ENCODE data around the gene COG2. TPM values are rescaled to one million over a fixed set of nuclear protein-coding genes. Genes with fewer than 3 reads are reported as not detected.

The COG2 gene
- polyA plus RNA-seq, 1 donor (not counting 4 experiments of a cell fraction or from before 2014, with no cell fraction given): 18.6 TPM

DNA sequence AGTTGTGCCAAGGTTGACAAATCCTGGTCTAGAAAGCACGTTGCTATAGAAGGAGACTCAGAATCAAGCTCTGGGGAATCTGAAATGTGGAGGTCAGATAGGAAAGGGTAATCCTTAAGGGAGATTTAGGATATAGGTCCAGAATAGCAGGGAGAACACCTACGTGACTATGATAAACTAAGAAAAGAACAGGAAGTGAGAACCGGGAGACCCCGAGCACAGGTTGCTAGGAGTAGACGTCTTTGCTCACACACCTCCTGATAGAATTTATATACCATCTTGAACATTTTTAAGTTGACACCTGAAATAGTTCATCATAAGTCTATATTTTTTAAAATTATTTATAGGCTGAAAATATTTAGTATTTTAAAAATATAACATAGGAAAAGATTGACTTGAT lies 7.9 kb upstream of the COG2 start:
- H3K4me2 ChIP-seq (ENCODE audit: control insufficient read depth, extremely low read depth, insufficient read depth, low read depth, low read length): no peak overlapping the region
- no peak overlapping the region for H2AFZ ChIP-seq (ENCODE audit: control insufficient read depth, low read length)
- H3K9ac ChIP-seq (ENCODE audit: control insufficient read depth, extremely low read depth, insufficient read depth, low read length): no peak overlapping the region
- no peaks in the 10 kb centered on the region for H4K20me1 ChIP-seq (ENCODE audit: control insufficient read depth, extremely low read depth, insufficient read depth, low read length)
- TF ChIP-seq, protein P1, sequence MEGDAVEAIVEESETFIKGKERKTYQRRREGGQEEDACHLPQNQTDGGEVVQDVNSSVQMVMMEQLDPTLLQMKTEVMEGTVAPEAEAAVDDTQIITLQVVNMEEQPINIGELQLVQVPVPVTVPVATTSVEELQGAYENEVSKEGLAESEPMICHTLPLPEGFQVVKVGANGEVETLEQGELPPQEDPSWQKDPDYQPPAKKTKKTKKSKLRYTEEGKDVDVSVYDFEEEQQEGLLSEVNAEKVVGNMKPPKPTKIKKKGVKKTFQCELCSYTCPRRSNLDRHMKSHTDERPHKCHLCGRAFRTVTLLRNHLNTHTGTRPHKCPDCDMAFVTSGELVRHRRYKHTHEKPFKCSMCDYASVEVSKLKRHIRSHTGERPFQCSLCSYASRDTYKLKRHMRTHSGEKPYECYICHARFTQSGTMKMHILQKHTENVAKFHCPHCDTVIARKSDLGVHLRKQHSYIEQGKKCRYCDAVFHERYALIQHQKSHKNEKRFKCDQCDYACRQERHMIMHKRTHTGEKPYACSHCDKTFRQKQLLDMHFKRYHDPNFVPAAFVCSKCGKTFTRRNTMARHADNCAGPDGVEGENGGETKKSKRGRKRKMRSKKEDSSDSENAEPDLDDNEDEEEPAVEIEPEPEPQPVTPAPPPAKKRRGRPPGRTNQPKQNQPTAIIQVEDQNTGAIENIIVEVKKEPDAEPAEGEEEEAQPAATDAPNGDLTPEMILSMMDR (optimal IDR thresholded peaks at IDR 0.05 in 1 of 3, IDR thresholded peaks at IDR 0.05 in 1 of 3, conservative IDR thresholded peaks at IDR 0.05 in 1 of 3; ENCODE audit: extremely low read depth in 1 of 3, insufficient read depth in 2 of 3, low read length in 3 of 3): no peak
- TF ChIP-seq EZH2 (IDR thresholded peaks at IDR 0.05; ENCODE audit: low read length): no peak
- H3K27ac ChIP-seq (ENCODE audit: control insufficient read depth, insufficient read depth, low read length): no peak overlapping the region
- DNase-seq (ENCODE audit: low read depth, low spot score) (no peak), FAIRE-seq (no peak)
- H3K9me1 ChIP-seq (ENCODE audit: control insufficient read depth, extremely low read depth, insufficient read depth, low read length): no peaks in the 10 kb centered on the region
- peaks cover 24% of the 10 kb centered on the region for H3K27me3 ChIP-seq (ENCODE audit: control insufficient read depth, extremely low read depth, insufficient read depth, low read length)
- dilution Hi-C loops (cut with MboI; ENCODE audit: extremely low pct_ligation_motif_present, low sequenced_read_pairs): no loop called here
- no peaks in the 10 kb centered on the region for H3K9me3 ChIP-seq (ENCODE audit: control insufficient read depth, low read depth, low read length)
- H3K36me3 ChIP-seq (ENCODE audit: control insufficient read depth in 2 of 2, extremely low read depth in 1 of 2, insufficient read depth in 2 of 2, low read length in 2 of 2): no peaks in the 10 kb centered on the region
- H3K4me1 ChIP-seq (ENCODE audit: control insufficient read depth, extremely low read depth, insufficient read depth, low read length): peaks cover 7% of the 10 kb centered on the region
- no peaks in the 10 kb centered on the region for H3K79me2 ChIP-seq (ENCODE audit: control insufficient read depth, insufficient read depth, low read length)
- no peak overlapping the region for H3K4me3 ChIP-seq (ENCODE audit: control insufficient read depth in 2 of 3, extremely low read depth in 1 of 3, insufficient read depth in 2 of 3, low read depth in 1 of 3, low read length in 3 of 3)

DNA sequence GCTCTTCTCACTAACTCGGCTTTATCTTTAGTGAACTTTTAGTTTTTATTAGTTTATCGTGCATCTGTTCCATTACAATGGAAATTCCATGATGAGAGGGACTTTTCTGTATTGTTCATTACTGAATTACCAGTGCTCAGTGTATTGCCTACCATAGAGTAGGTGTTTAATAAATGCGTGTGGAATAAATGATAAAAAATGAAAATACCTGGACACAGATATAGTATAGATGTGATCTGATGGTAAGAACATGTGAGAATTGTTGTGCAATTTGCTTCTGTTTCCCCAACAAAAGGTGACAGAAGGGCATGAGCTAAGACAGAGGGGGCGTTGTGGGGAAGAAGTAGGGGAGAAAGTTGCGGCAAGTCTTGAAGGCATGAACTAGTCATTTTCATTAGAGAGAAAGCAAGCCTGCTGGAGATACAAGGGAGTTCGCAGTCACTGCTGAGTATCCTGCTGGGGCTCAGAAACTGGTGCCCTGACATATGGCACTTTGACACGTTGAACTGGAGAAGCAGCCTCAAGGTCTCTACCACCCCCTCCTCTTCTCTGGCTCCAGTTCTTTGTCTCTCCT lies 5.6 kb upstream of the COG2 start:
- Histone ChIP-seq H3K4me3 (ENCODE audit: control insufficient read depth in 2 of 3, extremely low read depth in 1 of 3, insufficient read depth in 2 of 3, low read depth in 1 of 3, low read length in 3 of 3) (no peak overlapping the region), H3K36me3 (ENCODE audit: control insufficient read depth in 2 of 2, extremely low read depth in 1 of 2, insufficient read depth in 2 of 2, low read length in 2 of 2) (no peaks in the 10 kb centered on the region), H2AFZ (ENCODE audit: control insufficient read depth, low read length) (no peak overlapping the region), H3K27me3 (ENCODE audit: control insufficient read depth, extremely low read depth, insufficient read depth, low read length) (peaks cover 24% of the 10 kb centered on the region), H4K20me1 (ENCODE audit: control insufficient read depth, extremely low read depth, insufficient read depth, low read length) (no peaks in the 10 kb centered on the region), H3K27ac (ENCODE audit: control insufficient read depth, insufficient read depth, low read length) (no peak overlapping the region), H3K9me3 (ENCODE audit: control insufficient read depth, low read depth, low read length) (no peaks in the 10 kb centered on the region), H3K4me2 (ENCODE audit: control insufficient read depth, extremely low read depth, insufficient read depth, low read depth, low read length) (no peak overlapping the region), H3K9me1 (ENCODE audit: control insufficient read depth, extremely low read depth, insufficient read depth, low read length) (no peaks in the 10 kb centered on the region), H3K4me1 (ENCODE audit: control insufficient read depth, extremely low read depth, insufficient read depth, low read length) (peaks cover 7% of the 10 kb centered on the region), H3K79me2 (ENCODE audit: control insufficient read depth, insufficient read depth, low read length) (no peaks in the 10 kb centered on the region), H3K9ac (ENCODE audit: control insufficient read depth, extremely low read depth, insufficient read depth, low read length) (no peak overlapping the region)
- no peak for TF ChIP-seq EZH2 (IDR thresholded peaks at IDR 0.05; ENCODE audit: low read length)
- TF ChIP-seq, protein P1 (optimal IDR thresholded peaks at IDR 0.05 in 1 of 3, IDR thresholded peaks at IDR 0.05 in 1 of 3, conservative IDR thresholded peaks at IDR 0.05 in 1 of 3; ENCODE audit: extremely low read depth in 1 of 3, insufficient read depth in 2 of 3, low read length in 3 of 3): no peak
- no peak for DNase-seq (ENCODE audit: low read depth, low spot score)
- dilution Hi-C loops (cut with MboI; ENCODE audit: extremely low pct_ligation_motif_present, low sequenced_read_pairs): no loop called here
- no peak for FAIRE-seq

All from keratinocyte (primary cell).